ENCODE results near the gene KDF1. TPM values are rescaled to one million over a fixed set of nuclear protein-coding genes. Genes with fewer than 3 reads are reported as not detected.
"Not testable (repeated sequence)": the region's sequence is repeated elsewhere in the genome, so short reads cannot be mapped to it uniquely, and the experiment has no call there.

The KDF1 gene
- total and polyA plus RNA-seq, 8 donors = 7.2 to 13.7 (median 9.2) TPM

DNA sequence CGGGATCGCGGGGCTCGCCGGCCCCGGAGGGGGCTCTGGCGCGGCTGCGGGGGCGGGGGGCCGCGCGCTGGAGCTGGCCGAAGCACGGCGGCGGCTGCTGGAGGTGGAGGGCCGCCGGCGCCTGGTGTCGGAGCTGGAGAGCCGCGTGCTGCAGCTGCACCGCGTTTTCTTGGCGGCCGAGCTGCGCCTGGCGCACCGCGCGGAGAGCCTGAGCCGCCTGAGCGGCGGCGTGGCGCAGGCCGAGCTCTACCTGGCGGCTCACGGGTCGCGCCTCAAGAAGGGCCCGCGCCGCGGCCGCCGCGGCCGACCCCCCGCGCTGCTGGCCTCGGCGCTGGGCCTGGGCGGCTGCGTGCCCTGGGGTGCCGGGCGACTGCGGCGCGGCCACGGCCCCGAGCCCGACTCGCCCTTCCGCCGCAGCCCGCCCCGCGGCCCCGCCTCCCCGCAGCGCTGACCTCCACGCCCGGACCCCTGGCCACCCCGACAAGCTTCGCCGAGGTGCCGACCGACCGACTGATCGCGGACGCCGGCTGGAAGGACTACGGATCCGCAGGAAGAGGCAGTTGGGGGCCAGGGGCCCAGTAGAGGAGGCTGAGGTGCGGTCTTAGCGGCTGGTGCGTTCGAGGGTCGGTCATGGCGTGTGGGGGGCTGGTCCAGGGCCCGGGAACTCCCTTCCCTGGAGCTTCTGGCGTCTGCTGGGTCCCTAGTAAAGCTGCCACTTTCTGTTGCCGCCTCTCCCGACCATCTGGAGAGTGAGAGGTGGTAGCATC is 33.9 kb upstream of the KDF1 start:
- FAIRE-seq (no peak), DNase-seq (peak in 3 of 6 donors; percentile 45 to 74 (median 61)), ATAC-seq (peak in 2 of 4 donors; percentile 1 to 24)
- no peaks in the 10 kb centered on the region for H3K27me3 ChIP-seq
- H3K9me3 ChIP-seq = no peaks in the 10 kb centered on the region
- H3K4me3 ChIP-seq = peak overlapping the region; percentile 61 to 93 (median 75)
- peak overlapping the region; percentile 55 to 79 (median 72) for H3K27ac ChIP-seq
- peaks cover 9 to 34% (median 14%) of the 10 kb centered on the region in 3 donors for H3K4me1 ChIP-seq
- no peaks in the 10 kb centered on the region for H3K36me3 ChIP-seq
- intact Hi-C loops (cut with DNase I) = no loop called here
- TF ChIP-seq, protein P1, sequence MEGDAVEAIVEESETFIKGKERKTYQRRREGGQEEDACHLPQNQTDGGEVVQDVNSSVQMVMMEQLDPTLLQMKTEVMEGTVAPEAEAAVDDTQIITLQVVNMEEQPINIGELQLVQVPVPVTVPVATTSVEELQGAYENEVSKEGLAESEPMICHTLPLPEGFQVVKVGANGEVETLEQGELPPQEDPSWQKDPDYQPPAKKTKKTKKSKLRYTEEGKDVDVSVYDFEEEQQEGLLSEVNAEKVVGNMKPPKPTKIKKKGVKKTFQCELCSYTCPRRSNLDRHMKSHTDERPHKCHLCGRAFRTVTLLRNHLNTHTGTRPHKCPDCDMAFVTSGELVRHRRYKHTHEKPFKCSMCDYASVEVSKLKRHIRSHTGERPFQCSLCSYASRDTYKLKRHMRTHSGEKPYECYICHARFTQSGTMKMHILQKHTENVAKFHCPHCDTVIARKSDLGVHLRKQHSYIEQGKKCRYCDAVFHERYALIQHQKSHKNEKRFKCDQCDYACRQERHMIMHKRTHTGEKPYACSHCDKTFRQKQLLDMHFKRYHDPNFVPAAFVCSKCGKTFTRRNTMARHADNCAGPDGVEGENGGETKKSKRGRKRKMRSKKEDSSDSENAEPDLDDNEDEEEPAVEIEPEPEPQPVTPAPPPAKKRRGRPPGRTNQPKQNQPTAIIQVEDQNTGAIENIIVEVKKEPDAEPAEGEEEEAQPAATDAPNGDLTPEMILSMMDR (IDR thresholded peaks at IDR 0.05) = no peak
- WGBS, 2 donors = 2 to 3% methylated on average over 43 to 97 of the region's 97 CpGs

DNA sequence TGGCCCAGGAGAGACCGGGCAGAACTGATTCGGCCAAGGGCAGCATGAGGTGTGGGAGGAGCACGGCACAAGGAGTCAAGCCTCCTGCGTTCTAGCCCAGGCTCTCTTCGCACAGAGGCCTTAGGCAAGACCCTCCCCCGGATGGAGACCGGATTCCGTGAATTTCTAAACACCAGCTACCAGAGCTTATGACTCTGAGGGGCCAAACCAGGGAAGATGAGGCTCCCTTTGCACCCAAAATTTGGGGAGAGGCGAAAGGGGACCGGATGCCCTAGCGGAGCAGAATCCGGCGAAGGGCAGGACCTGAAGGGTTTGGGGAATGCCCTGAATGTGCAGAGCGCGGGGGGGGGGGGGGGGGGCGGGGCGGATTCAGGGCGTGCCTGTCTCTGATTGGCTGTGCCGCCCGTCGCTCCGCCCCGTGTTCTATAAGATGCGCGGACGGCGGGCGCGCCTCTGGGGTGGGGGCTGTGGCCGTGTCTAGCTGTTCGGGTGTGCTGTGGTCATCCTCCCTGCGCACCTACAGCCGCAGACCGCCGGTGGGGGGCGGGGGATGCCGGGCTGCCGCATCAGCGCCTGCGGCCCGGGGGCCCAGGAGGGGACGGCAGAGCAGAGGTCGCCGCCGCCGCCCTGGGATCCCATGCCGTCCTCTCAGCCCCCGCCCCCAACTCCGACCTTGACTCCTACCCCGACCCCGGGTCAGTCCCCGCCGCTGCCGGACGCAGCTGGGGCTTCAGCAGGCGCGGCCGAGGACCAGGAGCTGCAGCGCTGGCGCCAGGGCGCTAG is 33.2 kb upstream of the KDF1 start, which contains the start of gene TRNP1:
TRNP1 (plus strand) TSS at position 456 of the 783 bp plus-strand sequence; CDS start at position 551, 95 bp downstream.
- no peaks in the 10 kb centered on the region for H3K36me3 ChIP-seq
- FAIRE-seq (no peak), ATAC-seq (peak; percentile 55 to 71 (median 66)), DNase-seq (peak; percentile 70 to 93 (median 86))
- no peaks in the 10 kb centered on the region for H3K9me3 ChIP-seq
- H3K27me3 ChIP-seq = no peaks in the 10 kb centered on the region
- H3K4me1 ChIP-seq = peaks cover 9 to 34% (median 14%) of the 10 kb centered on the region in 3 donors
- 0 to 1% methylated on average over 38 to 57 of the region's 61 CpGs for WGBS, 2 donors
- peak within 1 kb of the TSS; percentile 55 to 79 (median 72) for H3K27ac ChIP-seq
- TF ChIP-seq, protein P1 (IDR thresholded peaks at IDR 0.05) = no peak
- intact Hi-C loops (cut with DNase I) = no loop called here
- peak within 1 kb of the TSS; percentile 61 to 93 (median 75) for H3K4me3 ChIP-seq

DNA sequence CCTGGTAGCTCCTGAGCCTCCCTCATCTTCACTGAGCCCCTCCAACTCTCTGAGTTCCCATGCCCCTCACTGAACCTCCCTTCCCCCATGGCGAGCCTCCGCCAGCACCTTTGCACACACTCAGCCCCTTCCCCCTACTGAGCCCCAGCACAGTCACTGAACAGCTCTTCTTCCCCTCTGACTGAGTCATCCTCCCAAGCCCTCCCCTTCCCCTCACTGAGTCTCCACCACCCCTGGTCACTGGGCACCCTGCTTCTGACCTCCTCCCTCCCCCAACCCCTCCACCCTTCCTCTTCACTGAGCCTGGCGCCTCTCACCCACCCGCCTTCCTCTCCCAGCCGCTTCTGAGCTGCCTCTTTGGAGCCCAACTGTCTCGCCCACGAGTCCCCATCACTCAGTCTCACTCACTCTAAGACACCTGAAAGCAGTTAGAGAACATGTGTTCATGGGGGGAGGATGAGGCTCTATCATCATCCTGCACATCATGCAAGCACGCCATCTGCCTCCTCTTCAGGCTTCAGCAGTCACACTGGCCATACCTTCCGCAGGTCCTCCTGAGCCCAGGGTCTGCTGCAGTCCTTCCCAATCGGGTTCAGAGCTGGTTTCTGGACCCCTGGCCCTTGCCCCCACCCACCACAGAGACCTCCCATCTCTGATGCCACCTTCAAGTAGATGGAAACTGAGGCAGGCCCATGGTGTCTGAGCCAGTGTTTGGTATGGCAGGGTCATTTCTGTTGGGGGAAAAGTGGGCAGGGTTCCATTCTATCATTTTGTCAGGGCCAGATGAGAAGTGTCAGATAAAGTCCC is 31.2 kb upstream of the KDF1 start:
- H3K36me3 ChIP-seq = no peaks in the 10 kb centered on the region
- DNase-seq = peak in 1 of 6 donors; percentile 23
- no peak for FAIRE-seq

DNA sequence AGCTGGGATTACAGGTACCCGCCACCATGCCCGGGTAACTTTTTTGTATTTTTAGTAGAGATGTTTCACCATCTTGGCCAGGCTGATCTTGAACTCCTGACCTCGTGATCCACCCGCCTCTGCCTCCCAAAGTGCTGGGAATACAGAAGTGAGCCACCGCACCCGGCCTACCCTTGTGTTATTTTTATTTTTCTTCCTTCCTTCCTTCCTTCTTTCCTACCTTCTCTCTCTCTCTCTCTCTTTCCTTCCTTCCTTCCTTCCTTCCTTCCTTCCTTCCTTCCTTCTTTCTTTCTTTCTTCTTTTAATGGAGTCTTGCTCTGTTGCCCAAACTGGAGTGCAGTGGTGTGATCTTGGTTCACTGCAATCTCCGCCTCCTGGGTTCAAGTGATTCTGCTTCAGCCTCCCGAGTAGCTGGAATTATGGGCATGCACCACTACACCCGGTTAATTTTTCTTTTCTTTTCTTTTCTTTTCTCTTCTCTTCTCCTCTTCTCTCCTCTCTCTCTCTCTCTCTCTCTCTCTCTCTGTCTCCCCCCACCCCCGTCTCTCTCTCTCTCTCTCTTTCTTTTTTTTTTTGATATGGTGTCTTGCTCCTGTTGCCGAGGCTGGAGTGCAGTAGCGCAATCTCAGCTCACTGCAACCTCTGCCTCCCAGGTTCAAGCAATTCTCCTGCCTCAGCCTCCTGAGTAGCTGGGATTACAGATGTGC is 29.3 kb upstream of the KDF1 start:
- H3K36me3 ChIP-seq; FAIRE-seq; intact Hi-C loops (cut with DNase I); ATAC-seq; H3K4me3 ChIP-seq; H3K9me3 ChIP-seq; DNase-seq; H3K27me3 ChIP-seq: not testable (repeated sequence)
- Histone ChIP-seq H3K4me1 (peaks cover 9 to 18% (median 14%) of the 10 kb centered on the region in 3 donors), H3K27ac (peak overlapping the region in 1 of 4 donors; percentile 63)
- WGBS, 2 donors = 87 to 89% methylated on average over 12 of the region's 12 CpGs

More for the DNA sequence above, 31.2 kb upstream of the KDF1 start:
- peak in 2 of 4 donors; percentile 3 to 8 for ATAC-seq
- H3K9me3 ChIP-seq = no peaks in the 10 kb centered on the region
- H3K4me3 ChIP-seq = no peak overlapping the region
- TF ChIP-seq, protein P1 (IDR thresholded peaks at IDR 0.05) = no peak
- peak overlapping the region; percentile 21 to 80 (median 71) for H3K27ac ChIP-seq
- 66 to 79% methylated on average over 10 of the region's 10 CpGs for WGBS, 2 donors
- H3K27me3 ChIP-seq = no peaks in the 10 kb centered on the region
- H3K4me1 ChIP-seq = peaks cover 9 to 23% (median 14%) of the 10 kb centered on the region in 3 donors
- intact Hi-C loops (cut with DNase I) = no loop called here

Measured in pancreas (tissue), 10 donors.